GM18499 (cell line): ENCODE data around the gene SCFD2.

ENCODE experiments used
- ATAC-seq: cut with Tn5 transposase; IDR thresholded peaks from one replicate; pipeline ENCODE4 v1.9.1; 2021; ENCODE audit warnings: moderate number of reproducible peaks; ENCODE audit not compliant: insufficient read depth, unreplicated experiment

The SCFD2 gene

GRCh38 chr4:53121264-53121865, 244.5 kb downstream of the SCFD2 start:
- ATAC-seq: no peak

GRCh38 chr4:53120778-53121177, 245.1 kb downstream of the SCFD2 start:
- no peak for ATAC-seq

- no peak for ATAC-seq
These were observed 246.2 kb downstream of the SCFD2 start for GRCh38 chr4:53119680-53120079.

GRCh38 chr4:53118676-53119075, 247.2 kb downstream of the SCFD2 start:
- no peak for ATAC-seq

GRCh38 chr4:53116954-53117353, 248.9 kb downstream of the SCFD2 start:
- ATAC-seq: no peak

GRCh38 chr4:53113431-53114225, 252.2 kb downstream of the SCFD2 start:
- no peak for ATAC-seq

GRCh38 chr4:53105313-53105712, 260.5 kb downstream of the SCFD2 start:
- ATAC-seq: no peak

GRCh38 chr4:53103481-53103880, 262.4 kb downstream of the SCFD2 start:
- ATAC-seq: no peak

- ATAC-seq: no peak
These were observed 264.7 kb downstream of the SCFD2 start for GRCh38 chr4:53101191-53101581.

GRCh38 chr4:53100501-53101190, 265.2 kb downstream of the SCFD2 start:
- no peak for ATAC-seq

- ATAC-seq: no peak
These were observed 267.2 kb downstream of the SCFD2 start for GRCh38 chr4:53098681-53099121.

- ATAC-seq: no peak
These were observed 271.8 kb downstream of the SCFD2 start for GRCh38 chr4:53094040-53094439.

GRCh38 chr4:53089936-53090729, 275.7 kb downstream of the SCFD2 start:
- no peak for ATAC-seq

- no peak for ATAC-seq
These were observed 277.7 kb downstream of the SCFD2 start for GRCh38 chr4:53088152-53088551.

GRCh38 chr4:53076374-53076958, 289.4 kb downstream of the SCFD2 start:
- ATAC-seq: no peak

GRCh38 chr4:53075162-53075785, 290.6 kb downstream of the SCFD2 start:
- ATAC-seq: no peak

GRCh38 chr4:53068755-53069330, 297.0 kb downstream of the SCFD2 start:
- no peak for ATAC-seq

GRCh38 chr4:53067125-53067802, 298.6 kb downstream of the SCFD2 start:
- ATAC-seq: no peak

- no peak for ATAC-seq
These were observed 299.7 kb downstream of the SCFD2 start for GRCh38 chr4:53066155-53066554.
